GM21723 (cell line): ENCODE measurements around the gene NOL9.

Experiments used
- ATAC-seq: cut with Tn5 transposase; IDR thresholded peaks from one replicate; pipeline ENCODE4 v1.9.1; 2021; ENCODE audit warnings: mild to moderate bottlenecking, moderate library complexity; ENCODE audit not compliant: unreplicated experiment

The NOL9 gene

GRCh38 chr1:6591222-6591621 lies 36.9 kb upstream of the NOL9 start:
- ATAC-seq = no peak

GRCh38 chr1:6590046-6590445 lies 35.7 kb upstream of the NOL9 start:
- ATAC-seq = no peak

GRCh38 chr1:6588893-6589520 lies 34.7 kb upstream of the NOL9 start:
- no peak for ATAC-seq

GRCh38 chr1:6588128-6588892 lies 34.0 kb upstream of the NOL9 start:
- no peak for ATAC-seq

- ATAC-seq = no peak
Observed at GRCh38 chr1:6587261-6588005, 33.1 kb upstream of the NOL9 start.

GRCh38 chr1:6586404-6586816 lies 32.1 kb upstream of the NOL9 start:
- no peak for ATAC-seq

- no peak for ATAC-seq
Observed at GRCh38 chr1:6585841-6586240, 31.5 kb upstream of the NOL9 start.

- ATAC-seq = no peak
Observed at GRCh38 chr1:6585081-6585722, 30.9 kb upstream of the NOL9 start.

GRCh38 chr1:6584126-6585080 lies 30.1 kb upstream of the NOL9 start:
- no peak for ATAC-seq

- no peak for ATAC-seq
Observed at GRCh38 chr1:6582370-6582769, 28.1 kb upstream of the NOL9 start.

- no peak for ATAC-seq
Observed at GRCh38 chr1:6581561-6582305, 27.4 kb upstream of the NOL9 start.

- ATAC-seq = no peak
Observed at GRCh38 chr1:6580593-6581409, 26.5 kb upstream of the NOL9 start.

GRCh38 chr1:6580119-6580592 lies 25.8 kb upstream of the NOL9 start:
- no peak for ATAC-seq

- peak; percentile 93 for ATAC-seq
Observed at GRCh38 chr1:6579374-6580118, 25.2 kb upstream of the NOL9 start, which contains the start of gene ZBTB48. Gene ZBTB48 (plus strand): TSS chr1:6579994. CDS start chr1:6580610, 616 bp downstream.

GRCh38 chr1:6578624-6579373 lies 24.5 kb upstream of the NOL9 start:
- no peak for ATAC-seq

GRCh38 chr1:6577831-6578525 lies 23.7 kb upstream of the NOL9 start:
- ATAC-seq = no peak
